HT-29 (cell line): ENCODE measurements around the gene MPV17L. TPM values are rescaled to one million over a fixed set of nuclear protein-coding genes. Genes with fewer than 3 reads are reported as not detected.
"Not testable (repeated sequence)": the region's sequence is repeated elsewhere in the genome, so short reads cannot be mapped to it uniquely, and the experiment has no call there.

Experiments used
- DNase-seq: peaks from one replicate; pipeline ENCODE4 v3.0.0-alpha.2; 2015; ENCODE audit warnings: low spot score
- total RNA-seq: library from RNA; depleted of rRNA; stranded (reverse); fragments of >200 nt; shearing (Covaris generic); gene quantifications from 2 replicates; pipeline ENCODE4 v1.2.3, GENCODE V29; 2014; rRNA removed

MPV17L gene
- total RNA-seq, 1 experiment from 2014 or later, result not detected

DNA sequence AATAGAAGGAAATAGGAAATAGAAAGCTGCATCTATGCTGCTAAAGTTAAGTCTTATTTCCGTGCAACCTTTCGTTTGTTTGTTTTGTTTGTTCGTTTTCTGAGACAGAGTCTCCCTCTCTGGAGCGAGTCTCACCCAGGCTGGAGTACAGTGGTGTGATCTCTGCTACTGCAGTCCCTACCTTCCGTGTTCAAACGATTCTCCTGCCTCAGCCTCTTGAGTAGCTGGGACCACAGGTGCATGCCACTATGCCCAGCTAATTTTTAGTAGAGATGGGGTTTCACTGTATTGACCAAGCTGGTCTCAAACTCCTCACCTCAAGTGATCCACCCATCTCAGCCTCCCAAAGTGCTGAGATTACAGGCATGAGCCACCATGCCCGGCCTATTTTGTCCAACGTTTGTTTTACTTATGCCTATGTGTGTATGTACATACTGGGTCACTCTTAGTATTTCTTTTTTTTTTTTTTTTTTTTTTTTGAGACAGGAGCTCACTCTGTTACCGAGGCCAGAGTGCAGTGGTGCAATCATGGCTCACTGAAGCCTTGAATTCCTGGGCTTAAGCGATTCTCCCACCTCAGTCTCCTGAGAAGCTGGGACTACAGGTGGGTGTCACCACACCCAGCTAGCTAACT is 55.7 kb downstream of the MPV17L start:
- no peak for DNase-seq

DNA sequence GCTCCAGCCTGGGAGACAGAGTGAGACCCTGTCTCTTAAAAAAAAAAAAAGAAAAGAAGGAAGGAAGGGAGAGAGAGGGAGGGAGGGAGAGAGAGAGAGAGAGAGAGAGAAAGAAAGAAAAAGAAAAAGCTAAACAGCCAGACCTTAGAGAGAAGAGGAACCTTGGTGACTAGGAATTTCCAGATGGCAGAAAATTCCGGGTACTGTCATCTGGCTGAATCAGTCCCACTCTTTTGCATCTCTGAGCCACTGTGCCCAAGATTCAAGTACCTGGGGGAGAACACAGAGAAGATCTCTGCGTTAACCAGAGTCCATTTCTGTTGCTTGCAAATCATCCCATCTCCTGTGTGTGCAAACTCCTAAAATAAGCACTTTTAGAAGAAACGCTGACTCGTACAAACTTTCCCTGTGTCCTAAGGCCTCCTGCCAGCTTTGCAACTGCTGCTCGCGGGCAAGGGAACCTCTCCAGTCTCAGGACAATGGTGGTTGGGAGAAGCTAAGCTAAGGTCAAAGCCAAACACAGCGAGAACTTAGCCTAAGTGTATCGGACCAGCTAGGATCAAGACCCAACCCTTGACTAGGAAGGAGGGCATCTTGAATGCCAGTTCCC is 56.8 kb downstream of the MPV17L start:
- DNase-seq, result no peak

DNA sequence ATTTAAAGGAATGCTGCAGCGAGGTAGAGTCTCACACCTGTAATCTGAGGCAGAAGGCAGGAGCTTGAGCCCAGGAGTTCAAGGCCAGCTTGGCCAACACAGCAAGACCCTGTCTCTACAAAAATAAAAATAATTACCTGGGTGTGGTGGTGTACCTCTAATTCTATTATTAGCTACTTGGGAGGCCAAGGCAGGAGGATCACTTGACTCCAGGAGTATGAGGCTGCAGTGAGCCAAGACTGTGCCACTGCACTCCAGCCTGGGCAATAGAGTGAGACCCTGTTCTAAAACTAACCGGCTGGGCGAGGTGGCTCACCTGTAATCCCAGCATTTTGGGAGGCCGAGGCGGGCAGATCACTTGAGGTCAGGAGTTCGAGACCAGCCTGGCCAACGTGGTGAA is 57.7 kb downstream of the MPV17L start:
- not testable (repeated sequence) for DNase-seq

DNA sequence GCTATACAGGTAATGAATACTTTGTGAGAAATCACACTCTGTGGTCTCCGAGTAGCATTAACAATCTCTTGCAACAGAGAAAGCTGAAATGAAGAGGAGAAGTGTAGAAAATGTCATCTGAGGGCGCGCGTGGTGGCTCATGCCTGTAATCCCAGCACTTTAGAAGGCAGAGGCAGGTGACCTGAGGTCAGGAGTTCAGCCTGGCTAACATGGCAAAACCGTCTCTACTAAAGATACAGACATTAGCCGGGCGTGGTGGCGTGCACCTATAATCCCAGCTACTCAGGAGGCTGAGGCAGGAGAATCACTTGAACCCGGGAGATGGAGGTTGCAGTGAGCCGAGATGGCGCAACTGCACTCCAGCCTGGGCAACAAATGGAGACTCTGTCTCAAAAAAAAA is 59.4 kb downstream of the MPV17L start:
- DNase-seq, result not testable (repeated sequence)

DNA sequence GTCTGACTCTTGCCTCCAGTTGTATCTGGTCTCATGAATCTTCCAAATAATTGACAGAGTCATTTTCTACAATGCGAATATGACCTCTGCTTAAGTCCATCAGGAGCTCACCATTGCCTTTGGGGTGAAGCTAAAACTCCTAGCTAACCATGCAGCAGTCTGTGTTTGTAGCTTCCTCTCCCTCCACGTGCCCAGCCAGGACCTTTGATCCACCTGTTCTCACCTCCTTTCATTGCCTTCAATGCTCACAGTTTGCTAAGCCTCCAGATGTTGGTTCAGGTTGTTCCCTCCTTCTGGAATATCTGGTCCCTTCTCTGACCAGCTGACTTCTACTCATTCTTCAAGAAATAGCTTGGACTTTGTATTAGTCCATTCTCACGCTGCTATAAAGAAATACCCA is 61.8 kb downstream of the MPV17L start:
- no peak for DNase-seq

DNA sequence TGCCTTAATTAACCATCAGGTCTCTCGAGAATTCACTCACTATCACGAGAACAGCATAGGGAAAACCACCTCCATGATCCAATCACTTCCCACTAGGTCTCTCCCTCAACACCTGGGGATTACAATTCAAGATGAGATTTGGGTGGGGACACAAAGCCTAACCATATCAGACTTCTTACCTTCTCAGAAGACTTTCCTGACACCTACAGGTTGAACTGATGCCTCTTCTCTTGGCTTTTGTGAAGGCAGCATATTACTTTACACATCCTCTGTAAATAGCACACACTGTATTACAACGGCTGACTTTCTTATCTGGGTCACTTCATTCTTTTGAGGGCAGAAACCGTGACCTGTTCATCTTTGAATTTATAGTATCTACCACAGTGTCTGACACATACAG is 62.4 kb downstream of the MPV17L start:
- DNase-seq, result no peak

DNA sequence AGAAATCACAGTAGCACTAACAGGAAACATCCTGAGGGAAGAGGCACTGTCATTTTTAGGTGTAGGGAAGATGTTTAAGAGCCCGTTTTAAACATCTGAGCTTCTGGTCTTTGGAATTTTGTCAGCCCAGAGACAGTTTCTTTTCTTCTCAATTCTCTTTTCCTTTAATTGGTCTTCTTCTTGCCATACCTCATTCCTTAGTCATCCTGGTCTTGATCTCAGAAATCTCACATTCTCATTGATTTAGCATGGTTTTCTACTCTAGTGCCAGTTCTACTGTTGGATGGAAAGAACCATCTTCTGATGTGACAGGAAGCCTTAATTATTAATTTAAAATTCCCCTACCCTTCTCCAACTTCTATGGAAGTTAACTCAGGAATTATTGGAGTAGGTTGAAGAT is 64.2 kb downstream of the MPV17L start:
- DNase-seq, result no peak

DNA sequence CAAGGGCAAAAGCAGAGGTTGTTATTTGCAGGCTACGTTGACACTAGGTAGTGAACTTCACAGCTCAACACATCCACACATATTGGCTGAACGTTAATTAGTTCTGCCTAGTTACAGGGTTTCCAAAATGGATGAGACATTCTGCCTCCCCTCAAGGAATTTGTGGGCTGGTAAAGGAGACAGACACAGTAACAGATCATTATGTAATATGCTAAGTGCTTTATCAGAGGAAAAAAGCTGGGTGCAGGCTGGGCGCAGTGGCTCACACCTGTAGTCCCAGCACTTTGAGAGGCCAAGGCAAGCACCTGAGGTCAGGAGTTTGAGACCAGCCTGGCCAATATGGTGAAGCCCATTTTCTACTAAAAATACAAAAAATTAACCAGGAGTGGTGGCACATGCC is 65.0 kb downstream of the MPV17L start:
- no peak for DNase-seq

DNA sequence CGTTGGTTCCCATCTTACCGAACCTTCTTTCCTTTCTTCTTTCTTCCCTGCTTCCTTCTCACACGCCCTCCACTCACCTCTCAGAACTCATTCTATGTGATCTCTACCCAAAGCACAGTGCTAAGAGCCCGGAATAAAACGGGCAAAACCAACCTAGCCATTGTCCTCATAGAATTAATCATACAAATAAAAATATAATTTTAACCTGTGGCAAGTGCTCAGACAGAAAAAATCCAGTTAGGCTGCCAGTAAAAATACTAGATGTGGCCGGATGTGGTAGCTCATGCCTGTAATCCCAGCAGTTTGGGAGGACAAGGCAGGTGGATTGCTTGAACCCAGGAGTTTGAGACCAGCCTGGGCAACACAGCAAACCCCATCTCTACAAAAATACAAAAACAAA is 65.8 kb downstream of the MPV17L start:
- no peak for DNase-seq

Other genes with a start within 250 kb of the MPV17L start
- 0.29 TPM in 1 of 2 replicates, not detected in the other for gene NPIPA5, start 17.5 kb upstream of the MPV17L start, total RNA-seq
- 0.61 and 1.1 TPM in 2 replicates for gene BMERB1, start 38.8 kb downstream of the MPV17L start, total RNA-seq
- gene MARF1, start 247.4 kb downstream of the MPV17L start, total RNA-seq, result 3.3 and 4.5 TPM in 2 replicates